Right cardiac atrium (tissue), 5 donors: ENCODE data around the gene TIAL1. TPM values are rescaled to one million over a fixed set of nuclear protein-coding genes. Genes with fewer than 3 reads are reported as not detected.
A peak's percentile ranks its signal among the peaks of the same experiment; 100 is the strongest.

Experiments used
- ATAC-seq, 2 donors: fragments of 200-7000 bp; cut with Tn5 transposase; one replicate each; pipeline versions ENCODE4 v1.8.0 to v1.9.1; 2020; ENCODE audit warnings: moderate library complexity in 2 of 2, mild to moderate bottlenecking in 1 of 2
- DNase-seq, 3 donors: peaks; one replicate each; pipeline ENCODE4 v3.0.0-alpha.2; 2020
- H3K27ac ChIP-seq: one replicate; pipeline ENCODE4 v1.5.1; 2013; ENCODE audit warnings: mild to moderate bottlenecking, low read length, control low read depth, moderate library complexity
- H3K27me3 ChIP-seq: one replicate; pipeline ENCODE4 v1.6.1; 2013; ENCODE audit not compliant: control insufficient read depth, insufficient read depth
- H3K4me1 ChIP-seq: one replicate; pipeline ENCODE4 v1.6.1; 2013; ENCODE audit warnings: low read length; ENCODE audit not compliant: control insufficient read depth, insufficient read depth
- H3K4me3 ChIP-seq: one replicate; pipeline ENCODE4 v1.5.1; 2013; ENCODE audit warnings: low read length, control low read depth
- H3K9me3 ChIP-seq: one replicate; pipeline ENCODE4 v1.6.1; 2013; ENCODE audit warnings: low read length; ENCODE audit not compliant: control insufficient read depth
- WGBS: extraction: QIAGEN DNeasy Blood & Tissue Kit; methylation state at CpG from one replicate; pipeline ENCODE4 v1.1.7; 2013; 5-methylcytosine and 5-hydroxymethylcytosine counted together
- intact Hi-C, 4 donors: fragments of 100-400 bp; cut with DNase I; formaldehyde crosslinking; loops; one replicate each; pipeline versions ENCODE4 v1.11.0 to v1.14.0; 2022 to 2023
- long read RNA-seq, 4 donors: library from polyadenylated mRNA; unstranded; transcript quantifications; one replicate each; pipeline ENCODE4 v2.0.0, GENCODE V29; 2020 to 2021
- polyA plus RNA-seq: library from polyadenylated mRNA; stranded (reverse); fragments of 200-250 nt; gene quantifications from one replicate; pipeline ENCODE4 v1.2.3, GENCODE V29; 2013
- total RNA-seq, 4 donors: library from RNA; stranded (reverse); fragmentation: NEBNext Ultra II Directional; extraction: Animal tissue kit (Norgen Biotek cat#: 25700); gene quantifications; one replicate each; pipeline ENCODE4 v1.2.1, GENCODE V29; 2021
- donor health status: healthy with polysubstance abuse.
- donor health status: DM: no; HTN: yes; CAD: no.
- donor health status: DM: no; HTN: no; CAD: no.
- donor health status: DM: no; HTN: yes; CAD: no; lungs with severe emphysema.
- donor health status: DM: yes; HTN: yes; CAD: no.

The TIAL1 gene
- total RNA-seq (10 to 100 TPM; 81.3 to 92.6 (median 84.9) TPM), polyA plus RNA-seq (37.7 TPM)
- long read RNA-seq, donor 1, full-length matches to known transcripts = 17 of 31 reads
- long read RNA-seq, donor 1, partial matches to known transcripts = 7 of 31 reads
- long read RNA-seq, donor 1, other reads (novel, unspliced or antisense) = 7 of 31 reads
- long read RNA-seq, donor 2, full-length matches to known transcripts = 7 of 11 reads
- long read RNA-seq, donor 2, partial matches to known transcripts = 1 of 11 reads
- long read RNA-seq, donor 2, other reads (novel, unspliced or antisense) = 3 of 11 reads
- long read RNA-seq, donor 3, partial matches to known transcripts = 13 of 18 reads
- long read RNA-seq, donor 3, other reads (novel, unspliced or antisense) = 5 of 18 reads
- long read RNA-seq, donor 4, full-length matches to known transcripts = 5 of 11 reads
- long read RNA-seq, donor 4, partial matches to known transcripts = 2 of 11 reads
- long read RNA-seq, donor 4, other reads (novel, unspliced or antisense) = 4 of 11 reads

GRCh38 chr10:119596537-119597404, at the start of gene TIAL1:
TSS of gene TIAL1 (minus strand) at chr10:119596964. CDS start at chr10:119596465, 499 bp downstream.
- WGBS = under 1% methylated on average over 66 of the region's 66 CpGs
- Histone ChIP-seq H3K9me3 (no peaks in the 10 kb centered on the region), H3K4me3 (peak within 1 kb of the TSS; percentile 89), H3K27ac (peak within 1 kb of the TSS; percentile 99), H3K4me1 (no peaks in the 10 kb centered on the region), H3K27me3 (no peaks in the 10 kb centered on the region)
- intact Hi-C loops = no loop called here
- peak; percentile 96 to 97 for ATAC-seq
- peak; percentile 98 to 99 (median 98) for DNase-seq

GRCh38 chr10:119644994-119645393, 48.2 kb upstream of the TIAL1 start:
- intact Hi-C loops = no loop called here
- no peaks in the 10 kb centered on the region for H3K4me1 ChIP-seq
- no peak overlapping the region for H3K27ac ChIP-seq
- no peaks in the 10 kb centered on the region for H3K27me3 ChIP-seq
- H3K4me3 ChIP-seq = no peak overlapping the region
- no peak for ATAC-seq
- no peak for DNase-seq
- H3K9me3 ChIP-seq = no peaks in the 10 kb centered on the region
- whole genome bisulfite sequencing = 93% methylated on average over 3 of the region's 3 CpGs

DNA sequence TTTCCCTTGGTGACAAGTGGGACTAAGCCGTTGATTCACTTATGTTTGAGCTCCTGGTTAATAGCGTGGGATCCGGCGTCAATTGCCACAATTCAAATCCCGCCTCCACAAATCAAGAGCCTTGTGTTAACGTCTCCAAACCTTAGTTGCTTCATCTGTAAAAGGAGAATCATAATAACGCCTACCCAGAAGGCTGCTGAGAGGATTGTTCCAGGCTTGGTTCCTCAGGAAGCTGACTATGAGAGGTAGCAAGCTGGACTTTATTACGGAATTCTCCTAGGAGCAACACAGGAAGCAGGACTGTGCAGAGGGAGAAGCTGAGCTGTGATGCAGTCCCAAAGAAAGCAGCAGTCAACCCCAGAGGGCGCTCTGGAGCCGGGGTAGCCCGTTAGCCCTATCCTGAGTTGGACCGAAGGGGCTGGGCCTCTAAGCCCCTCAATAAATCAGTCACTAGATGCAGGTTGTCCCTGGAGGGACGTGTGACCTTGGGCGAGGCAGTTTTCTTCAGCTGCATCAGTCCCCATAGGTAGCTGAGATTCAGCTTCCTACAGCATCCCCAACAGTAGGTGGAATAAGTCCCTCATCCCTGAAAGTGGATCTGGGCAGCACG, 47.5 kb upstream of the TIAL1 start:
- Histone ChIP-seq H3K27ac (no peak overlapping the region), H3K27me3 (no peaks in the 10 kb centered on the region), H3K9me3 (no peaks in the 10 kb centered on the region), H3K4me3 (no peak overlapping the region), H3K4me1 (no peaks in the 10 kb centered on the region)
- DNase-seq (no peak), ATAC-seq (no peak)
- intact Hi-C loops = no loop called here
- WGBS = 69% methylated on average over 15 of the region's 15 CpGs

GRCh38 chr10:119643306-119644204, 46.8 kb upstream of the TIAL1 start:
- ATAC-seq = no peak
- no peaks in the 10 kb centered on the region for H3K9me3 ChIP-seq
- 80% methylated on average over 15 of the region's 15 CpGs for WGBS
- intact Hi-C loops = no loop called here
- no peak overlapping the region for H3K27ac ChIP-seq
- DNase-seq = no peak
- H3K27me3 ChIP-seq = no peaks in the 10 kb centered on the region
- no peaks in the 10 kb centered on the region for H3K4me1 ChIP-seq
- H3K4me3 ChIP-seq = no peak overlapping the region

DNA sequence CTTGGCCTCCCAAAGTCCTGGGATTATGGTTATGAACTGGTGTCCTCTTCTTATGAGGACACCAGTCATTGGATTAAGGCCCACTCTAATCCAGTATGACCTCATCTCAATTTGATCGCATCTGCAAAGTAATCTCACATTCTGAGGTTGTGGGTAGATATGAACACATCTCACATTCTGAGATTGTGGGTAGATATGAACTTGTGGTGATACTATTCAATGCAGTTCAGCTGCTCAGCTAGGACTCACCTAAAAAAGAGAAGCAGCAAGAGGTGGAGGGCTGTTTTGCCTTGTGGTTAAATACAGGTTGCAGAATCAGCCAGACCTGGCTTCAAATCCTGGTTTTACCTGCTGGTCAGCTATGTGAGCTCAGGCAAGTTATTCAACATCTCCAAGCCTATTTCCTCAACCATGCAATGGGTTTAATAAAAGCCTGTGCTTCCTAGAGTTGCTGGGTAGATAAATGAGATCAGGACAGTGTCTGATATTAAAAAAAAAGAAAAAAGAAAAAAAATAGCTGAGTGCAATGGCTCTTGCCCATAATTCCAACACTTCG, 45.9 kb upstream of the TIAL1 start:
- ATAC-seq (no peak), DNase-seq (no peak)
- H3K27me3 ChIP-seq = no peaks in the 10 kb centered on the region
- no peak overlapping the region for H3K4me3 ChIP-seq
- intact Hi-C loops = no loop called here
- no peaks in the 10 kb centered on the region for H3K9me3 ChIP-seq
- 85% methylated on average over 2 of the region's 2 CpGs for WGBS
- H3K27ac ChIP-seq = no peak overlapping the region
- H3K4me1 ChIP-seq = no peaks in the 10 kb centered on the region

GRCh38 chr10:119640875-119641526, 44.2 kb upstream of the TIAL1 start:
- Histone ChIP-seq H3K27ac (no peak overlapping the region), H3K27me3 (no peaks in the 10 kb centered on the region), H3K4me3 (no peak overlapping the region), H3K9me3 (no peaks in the 10 kb centered on the region), H3K4me1 (no peaks in the 10 kb centered on the region)
- intact Hi-C loops = no loop called here
- DNase-seq = no peak
- 68% methylated on average over 8 of the region's 8 CpGs for WGBS
- no peak for ATAC-seq

DNA sequence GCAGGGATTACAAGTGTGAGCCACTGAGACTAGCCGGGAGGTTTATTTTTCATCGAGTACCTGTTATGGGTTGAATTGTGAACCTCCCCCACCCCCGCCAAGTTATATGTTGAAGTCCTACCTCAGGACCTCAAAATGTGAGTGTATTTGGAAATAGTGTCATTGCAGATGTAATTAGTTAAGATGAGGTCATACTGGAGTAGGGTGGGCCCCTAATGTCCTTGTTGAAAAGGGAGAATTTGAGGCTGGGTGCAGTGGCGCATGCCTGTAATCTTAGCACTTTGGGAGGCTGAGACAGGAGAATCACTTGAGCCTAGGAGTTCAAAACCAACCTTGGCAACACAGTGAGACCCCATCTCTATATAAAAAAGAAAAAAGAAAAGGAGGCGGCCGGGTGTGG, 43.6 kb upstream of the TIAL1 start:
- Histone ChIP-seq H3K9me3 (no peaks in the 10 kb centered on the region), H3K4me1 (no peaks in the 10 kb centered on the region)

GRCh38 chr10:119638982-119639381, 42.2 kb upstream of the TIAL1 start:
- no peak for DNase-seq
- Histone ChIP-seq H3K9me3 (no peaks in the 10 kb centered on the region), H3K27me3 (no peaks in the 10 kb centered on the region), H3K4me3 (no peak overlapping the region), H3K4me1 (no peaks in the 10 kb centered on the region), H3K27ac (no peak overlapping the region)
- intact Hi-C loops = no loop called here
- ATAC-seq = no peak
- WGBS = 61% methylated on average over 7 of the region's 7 CpGs

More for the DNA sequence above, 43.6 kb upstream of the TIAL1 start:
- intact Hi-C loops = no loop called here
- Histone ChIP-seq H3K27ac (no peak overlapping the region), H3K4me3 (no peak overlapping the region), H3K27me3 (no peaks in the 10 kb centered on the region)
- 94% methylated on average over 6 of the region's 6 CpGs for WGBS
- ATAC-seq = no peak
- no peak for DNase-seq

DNA sequence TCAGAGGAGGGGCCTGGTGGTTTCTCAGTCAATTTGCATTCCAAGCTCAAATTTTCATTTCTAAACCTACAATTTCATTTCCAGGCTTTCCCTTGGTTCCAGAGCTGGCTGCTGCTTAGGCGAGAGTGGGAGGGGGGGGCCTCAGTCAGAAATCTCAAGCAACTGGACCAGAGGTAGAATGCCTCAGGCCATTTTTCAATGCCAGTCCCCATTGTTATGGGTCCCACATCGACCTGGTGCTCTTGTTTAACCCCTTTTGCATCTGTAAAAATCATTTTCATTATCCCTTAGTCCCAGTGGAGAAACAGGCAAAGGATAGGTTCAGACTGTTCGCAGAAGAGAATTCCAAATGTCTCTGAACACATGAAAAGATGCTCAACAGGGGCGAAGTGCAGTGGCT, 40.9 kb upstream of the TIAL1 start:
- intact Hi-C loops = no loop called here
- Histone ChIP-seq H3K4me3 (no peak overlapping the region), H3K27me3 (no peaks in the 10 kb centered on the region), H3K27ac (no peak overlapping the region), H3K9me3 (no peaks in the 10 kb centered on the region), H3K4me1 (no peaks in the 10 kb centered on the region)
- DNase-seq (no peak), ATAC-seq (no peak)
- 75% methylated on average over 4 of the region's 4 CpGs for WGBS

- peak; percentile 67 to 75 for ATAC-seq
- WGBS = 50% methylated on average over 1 of the region's 1 CpG
These were observed 37.4 kb upstream of the TIAL1 start for GRCh38 chr10:119634219-119634544.

More at GRCh38 chr10:119634219-119634544, 37.4 kb upstream of the TIAL1 start:
- no peaks in the 10 kb centered on the region for H3K9me3 ChIP-seq
- no peaks in the 10 kb centered on the region for H3K27me3 ChIP-seq
- H3K4me1 ChIP-seq = no peaks in the 10 kb centered on the region
- peak in 2 of 3 donors; percentile 57 to 68 for DNase-seq
- no peak overlapping the region for H3K4me3 ChIP-seq
- intact Hi-C loops = no loop called here
- H3K27ac ChIP-seq = no peak overlapping the region
